Naive B cell (primary cell): ENCODE data around the gene TTLL12. TPM values are rescaled to one million over a fixed set of nuclear protein-coding genes. Genes with fewer than 3 reads are reported as not detected.

Experiments used
- ATAC-seq, 2 donors: fragments of 150-1000 bp; cut with Tn5 transposase; 2 replicates each; pipeline ENCODE4 v1.10.0; 2021; ENCODE audit warnings: low read depth in 2 of 2, mild to moderate bottlenecking in 2 of 2, moderate library complexity in 2 of 2
- DNase-seq: peaks from one replicate; pipeline ENCODE4 v3.0.0; 2022
- H3K27ac Mint-ChIP-seq, 6 donors: one replicate each; pipeline ENCODE4 v1.8.0; 2020 to 2022; ENCODE audit warnings: mild to moderate bottlenecking in 6 of 6, mixed read lengths in 6 of 6, moderate library complexity in 5 of 6, inconsistent platforms in 2 of 6
- H3K27me3 Mint-ChIP-seq, 3 donors: one replicate each; pipeline ENCODE4 v1.8.0; 2021 to 2022; ENCODE audit warnings: mixed read lengths in 3 of 3, mild to moderate bottlenecking in 1 of 3
- H3K36me3 Mint-ChIP-seq, 2 donors: one replicate each; pipeline ENCODE4 v1.8.0; 2020 to 2022; ENCODE audit warnings: mixed read lengths in 2 of 2, inconsistent platforms in 1 of 2, mild to moderate bottlenecking in 1 of 2
- H3K4me1 Mint-ChIP-seq, 3 donors: one replicate each; pipeline ENCODE4 v1.8.0; 2020 to 2022; ENCODE audit warnings: mixed read lengths in 3 of 3, inconsistent platforms in 1 of 3, mild to moderate bottlenecking in 1 of 3, moderate library complexity in 1 of 3
- H3K4me3 Mint-ChIP-seq, 8 donors: one replicate each; pipeline ENCODE4 v1.8.0; 2020 to 2022; ENCODE audit warnings: mild to moderate bottlenecking in 8 of 8, mixed read lengths in 8 of 8, moderate library complexity in 8 of 8, inconsistent platforms in 2 of 8
- H3K9me3 Mint-ChIP-seq, 7 donors: one replicate each; pipeline ENCODE4 v1.8.0; 2020 to 2022; ENCODE audit warnings: mixed read lengths in 7 of 7, mild to moderate bottlenecking in 5 of 7, inconsistent platforms in 2 of 7, moderate library complexity in 1 of 7
- polyA plus RNA-seq, 6 donors: library from polyadenylated mRNA; unstranded; fragments of 300-500 nt; fragmentation: Illumina TruSeq; gene quantifications; one replicate each; pipeline ENCODE4 v1.2.3, GENCODE V29; 2021; ENCODE audit warnings: low read depth in 6 of 6

TTLL12 gene
- polyA plus RNA-seq, 6 donors from 2014 or later: 6.8 to 15.9 (median 11.6) TPM

GRCh38 chr22:43159484-43160178 lies 27.3 kb downstream of the TTLL12 start:
- DNase-seq (no peak), ATAC-seq (no peak)
- peaks cover 13 to 32% (median 25%) of the 10 kb centered on the region in 3 donors for H3K4me1 Mint-ChIP-seq
- H3K27me3 Mint-ChIP-seq: no peaks in the 10 kb centered on the region
- no peak overlapping the region for H3K27ac Mint-ChIP-seq
- no peaks in the 10 kb centered on the region for H3K9me3 Mint-ChIP-seq
- H3K36me3 Mint-ChIP-seq: peaks cover 0 to 4% of the 10 kb centered on the region in 2 donors
- H3K4me3 Mint-ChIP-seq: no peak overlapping the region

DNA sequence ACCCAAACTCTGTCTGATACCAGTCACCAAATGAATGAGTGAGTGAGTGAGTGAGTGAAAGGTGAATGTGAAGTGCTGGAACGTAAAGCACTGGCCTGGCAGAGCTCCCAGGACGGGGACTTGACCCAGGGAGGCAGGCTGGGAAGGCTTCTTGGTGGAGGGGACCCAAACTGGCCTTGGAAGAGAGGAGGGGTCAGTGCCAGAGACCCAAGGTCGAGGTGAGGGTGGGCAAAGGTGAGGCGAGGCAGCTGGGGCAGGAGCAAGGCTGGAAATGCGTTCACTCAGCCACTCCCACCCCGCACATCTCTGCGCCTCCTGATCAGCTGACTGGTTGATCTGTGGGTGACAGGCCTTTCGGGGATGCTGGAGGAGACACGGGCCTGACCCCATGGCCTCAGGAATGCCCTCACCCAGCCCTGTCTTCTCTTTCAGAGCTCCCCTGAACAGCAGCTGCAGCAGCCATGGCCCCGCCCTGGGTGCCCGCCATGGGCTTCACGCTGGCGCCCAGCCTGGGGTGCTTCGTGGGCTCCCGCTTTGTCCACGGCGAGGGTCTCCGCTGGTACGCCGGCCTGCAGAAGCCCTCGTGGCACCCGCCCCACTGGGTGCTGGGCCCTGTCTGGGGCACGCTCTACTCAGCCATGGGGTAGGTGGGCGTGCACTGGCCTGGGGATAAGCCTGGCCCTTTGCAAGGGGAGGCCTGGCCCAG lies 28.0 kb downstream of the TTLL12 start:
- Mint-ChIP-seq H3K9me3 (no peaks in the 10 kb centered on the region), H3K36me3 (peaks cover 0 to 3% of the 10 kb centered on the region in 2 donors), H3K27ac (peak overlapping the region in 2 of 6 donors; percentile 10 to 79), H3K4me1 (peaks cover 9 to 29% (median 19%) of the 10 kb centered on the region in 3 donors), H3K4me3 (no peak overlapping the region), H3K27me3 (no peaks in the 10 kb centered on the region)
- DNase-seq (no peak), ATAC-seq (no peak)

- DNase-seq: no peak
These were observed 28.9 kb downstream of the TTLL12 start for GRCh38 chr22:43157874-43158546.

DNA sequence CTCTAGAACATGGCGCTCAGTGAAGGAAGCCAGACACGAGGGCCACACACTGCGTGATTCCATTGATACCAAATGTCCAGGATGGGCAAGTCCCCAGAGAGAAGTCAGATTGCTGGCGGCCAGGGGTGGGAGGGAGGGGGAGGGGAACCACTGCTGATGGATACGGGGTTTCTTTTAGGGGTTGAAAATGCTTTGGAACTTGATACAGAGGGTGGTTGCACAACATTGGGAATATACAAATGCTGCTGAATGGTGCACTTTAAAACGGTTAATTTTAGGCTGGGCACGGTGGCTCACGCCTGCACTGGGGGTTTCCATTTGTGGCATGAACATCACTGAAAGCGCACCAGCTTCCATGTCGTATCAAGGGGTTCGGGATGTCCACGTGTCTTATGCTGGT lies 30.5 kb downstream of the TTLL12 start:
- Mint-ChIP-seq H3K4me1 (peaks cover 18 to 39% (median 22%) of the 10 kb centered on the region in 3 donors), H3K27ac (peak overlapping the region in 1 of 6 donors; percentile 50)
- ATAC-seq: no peak

More at GRCh38 chr22:43157874-43158546, 28.9 kb downstream of the TTLL12 start:
- Mint-ChIP-seq H3K9me3 (no peaks in the 10 kb centered on the region), H3K4me3 (peak overlapping the region in 1 of 8 donors; percentile 37), H3K27me3 (no peaks in the 10 kb centered on the region), H3K36me3 (no peaks in the 10 kb centered on the region), H3K4me1 (peaks cover 10 to 28% (median 18%) of the 10 kb centered on the region in 3 donors), H3K27ac (peak overlapping the region in 1 of 6 donors; percentile 44)
- ATAC-seq: no peak

DNA sequence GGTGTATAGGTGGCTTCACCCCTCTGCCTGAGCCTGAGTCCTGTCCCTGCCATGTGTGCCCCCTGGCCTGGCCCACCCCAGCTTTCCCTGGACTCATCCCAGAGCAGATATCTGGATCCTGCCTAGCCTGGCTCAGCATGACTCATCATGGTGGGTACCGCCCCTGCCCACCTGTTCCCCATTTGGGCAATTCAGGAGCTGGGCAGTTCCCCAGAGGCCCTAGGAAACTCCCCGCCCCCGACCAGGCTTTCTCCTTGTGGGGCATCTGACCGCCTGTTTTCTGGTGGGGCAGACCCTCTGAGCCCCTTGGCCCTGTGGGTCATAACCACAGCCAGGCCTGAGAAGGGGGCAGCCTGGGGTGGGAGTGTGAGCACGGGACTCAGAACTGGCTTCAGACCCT lies 31.1 kb downstream of the TTLL12 start:
- Mint-ChIP-seq H3K4me3 (no peak overlapping the region), H3K36me3 (no peaks in the 10 kb centered on the region), H3K27ac (no peak overlapping the region), H3K4me1 (peaks cover 22 to 45% (median 27%) of the 10 kb centered on the region in 3 donors), H3K9me3 (no peaks in the 10 kb centered on the region), H3K27me3 (no peaks in the 10 kb centered on the region)
- ATAC-seq: no peak
- no peak for DNase-seq

More for the DNA sequence above, 30.5 kb downstream of the TTLL12 start:
- Mint-ChIP-seq H3K36me3 (no peaks in the 10 kb centered on the region), H3K4me3 (peak overlapping the region in 1 of 8 donors; percentile 15), H3K9me3 (no peaks in the 10 kb centered on the region), H3K27me3 (no peaks in the 10 kb centered on the region)
- DNase-seq: no peak

GRCh38 chr22:43154887-43155536 lies 31.9 kb downstream of the TTLL12 start:
- Mint-ChIP-seq H3K4me1 (peaks cover 26 to 52% (median 26%) of the 10 kb centered on the region in 3 donors), H3K36me3 (no peaks in the 10 kb centered on the region), H3K27ac (no peak overlapping the region), H3K27me3 (no peaks in the 10 kb centered on the region), H3K4me3 (peak overlapping the region in 3 of 8 donors; percentile 36 to 52 (median 37)), H3K9me3 (no peaks in the 10 kb centered on the region)
- DNase-seq (no peak), ATAC-seq (no peak)

- Mint-ChIP-seq H3K9me3 (no peaks in the 10 kb centered on the region), H3K27me3 (no peaks in the 10 kb centered on the region), H3K36me3 (no peaks in the 10 kb centered on the region), H3K27ac (no peak overlapping the region), H3K4me1 (peaks cover 28 to 53% (median 28%) of the 10 kb centered on the region in 3 donors), H3K4me3 (peak overlapping the region in 3 of 8 donors; percentile 33 to 82 (median 51))
- ATAC-seq (no peak), DNase-seq (no peak)
These were observed 33.0 kb downstream of the TTLL12 start for GRCh38 chr22:43153899-43154298.

DNA sequence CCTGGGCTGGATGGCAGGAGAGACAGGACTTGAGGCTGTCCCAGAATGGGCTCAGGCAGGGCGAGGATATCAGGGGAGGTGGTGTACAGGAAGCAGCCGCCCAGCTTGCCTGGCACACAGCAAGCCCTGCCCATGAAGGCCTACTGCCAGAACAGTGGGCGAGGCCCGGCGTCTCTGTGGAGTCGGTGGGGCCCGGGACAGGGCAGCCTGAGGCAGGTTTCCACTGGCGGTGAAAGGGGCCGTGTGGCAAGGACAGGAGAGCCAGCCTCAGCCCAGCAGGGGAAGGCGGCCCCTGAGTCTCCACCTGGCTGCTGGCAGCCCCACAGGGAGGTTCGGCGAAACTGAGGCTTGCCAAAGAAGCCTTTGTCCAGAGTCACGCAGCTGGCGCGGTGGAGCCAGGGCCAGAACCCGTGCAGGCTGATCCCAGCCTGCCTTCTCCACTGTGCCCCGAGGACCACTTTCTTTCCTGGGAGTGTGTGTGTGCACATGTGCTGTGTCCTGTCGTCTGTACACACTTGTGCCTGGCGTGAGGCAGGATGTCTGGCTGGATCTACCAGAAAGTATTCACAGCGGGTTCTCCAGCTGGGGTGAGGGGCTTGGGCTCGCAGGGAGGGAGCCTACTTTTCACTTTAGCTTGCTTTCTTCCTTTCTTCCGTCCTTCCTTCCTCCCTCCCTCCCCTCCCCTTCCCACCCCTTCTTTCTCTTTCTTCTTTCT lies 34.4 kb downstream of the TTLL12 start:
- Mint-ChIP-seq H3K27me3 (no peaks in the 10 kb centered on the region), H3K4me1 (peaks cover 29 to 58% (median 42%) of the 10 kb centered on the region in 3 donors), H3K9me3 (no peaks in the 10 kb centered on the region), H3K27ac (peak overlapping the region in 3 of 6 donors; percentile 40 to 87 (median 50)), H3K36me3 (no peaks in the 10 kb centered on the region), H3K4me3 (peak overlapping the region; percentile 79 to 94 (median 88))
- peak; percentile 77 to 78 for ATAC-seq
- DNase-seq: peak; percentile 55

DNA sequence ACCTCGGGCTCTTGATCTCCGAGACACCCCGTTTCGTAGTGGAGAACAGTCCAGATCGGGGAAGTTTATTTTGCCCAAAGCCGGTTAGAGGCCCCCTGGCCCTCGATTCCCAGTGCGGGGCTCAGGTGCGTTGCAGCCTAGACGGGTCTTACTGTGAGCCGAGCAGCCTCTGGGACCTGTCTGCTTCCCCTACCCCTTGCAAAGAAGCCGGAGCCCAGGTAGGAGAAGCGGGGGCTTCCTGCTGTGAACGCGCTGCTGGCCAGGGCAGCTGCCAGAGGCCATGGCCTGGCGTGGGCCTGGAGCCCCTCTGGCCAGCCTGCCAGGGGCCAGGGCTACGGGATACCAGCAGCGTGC lies 35.0 kb downstream of the TTLL12 start:
- H3K27ac Mint-ChIP-seq: peak overlapping the region in 4 of 6 donors; percentile 12 to 87 (median 60)
- ATAC-seq: peak; percentile 29 to 36
- H3K27me3 Mint-ChIP-seq: no peaks in the 10 kb centered on the region
- H3K4me1 Mint-ChIP-seq: peaks cover 34 to 63% (median 47%) of the 10 kb centered on the region in 3 donors
- H3K36me3 Mint-ChIP-seq: no peaks in the 10 kb centered on the region
- DNase-seq: no peak
- no peaks in the 10 kb centered on the region for H3K9me3 Mint-ChIP-seq
- H3K4me3 Mint-ChIP-seq: peak overlapping the region; percentile 79 to 94 (median 88)

- H3K9me3 Mint-ChIP-seq: no peaks in the 10 kb centered on the region
- peak; percentile 36 to 51 for ATAC-seq
- no peaks in the 10 kb centered on the region for H3K36me3 Mint-ChIP-seq
These were observed 35.5 kb downstream of the TTLL12 start, which contains the start of gene TSPO for GRCh38 chr22:43151251-43152002. Gene TSPO, plus strand, starts transcription at chr22:43151559. Its CDS starts 7,680 bp downstream, at chr22:43159239.

DNA sequence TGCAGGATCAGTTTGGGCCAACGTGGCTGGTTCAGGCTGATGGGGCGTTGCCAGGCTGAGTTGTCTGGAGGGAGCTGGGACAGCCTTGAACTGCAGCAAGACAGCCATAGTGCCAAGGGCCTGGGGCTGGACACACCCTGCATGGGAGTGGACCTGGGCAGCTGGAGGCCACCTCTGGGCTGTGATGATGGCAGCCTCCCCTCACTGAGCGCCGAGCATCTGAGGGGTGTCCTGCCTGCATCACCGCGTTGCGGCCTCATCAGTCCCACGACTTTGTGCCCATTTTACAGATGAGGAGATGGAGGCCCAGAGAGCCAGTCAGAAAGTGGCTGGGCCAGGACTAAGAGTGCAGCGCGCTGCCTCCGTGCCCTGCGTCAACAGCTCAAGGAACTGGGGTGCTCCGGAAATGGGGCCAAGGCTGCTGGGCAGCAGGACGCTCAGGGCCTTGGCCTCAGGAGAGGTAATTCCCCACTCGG lies 36.2 kb downstream of the TTLL12 start:
- DNase-seq (no peak), ATAC-seq (no peak)

More at GRCh38 chr22:43151251-43152002, 35.5 kb downstream of the TTLL12 start, which contains the start of gene TSPO:
- peak; percentile 55 for DNase-seq
- peaks cover 34 to 60% (median 53%) of the 10 kb centered on the region in 3 donors for H3K4me1 Mint-ChIP-seq
- H3K27me3 Mint-ChIP-seq: no peaks in the 10 kb centered on the region
- peak within 1 kb of the TSS in 5 of 6 donors; percentile 38 to 92 (median 87) for H3K27ac Mint-ChIP-seq
- H3K4me3 Mint-ChIP-seq: peak within 1 kb of the TSS; percentile 79 to 95 (median 90)

More for the DNA sequence above, 36.2 kb downstream of the TTLL12 start:
- no peaks in the 10 kb centered on the region for H3K36me3 Mint-ChIP-seq
- no peaks in the 10 kb centered on the region for H3K9me3 Mint-ChIP-seq
- no peaks in the 10 kb centered on the region for H3K27me3 Mint-ChIP-seq
- H3K27ac Mint-ChIP-seq: peak overlapping the region in 4 of 6 donors; percentile 67 to 92 (median 86)
- H3K4me1 Mint-ChIP-seq: peaks cover 34 to 59% (median 55%) of the 10 kb centered on the region in 3 donors
- peak overlapping the region; percentile 79 to 95 (median 90) for H3K4me3 Mint-ChIP-seq
